K562 (cell line): ENCODE results near the gene SLC38A8. TPM values are rescaled to one million over a fixed set of nuclear protein-coding genes. Genes with fewer than 3 reads are reported as not detected.

ENCODE experiments used
- ATAC-seq: fragments of 200-7000 bp; cut with Tn5 transposase; 3 replicates; pipeline ENCODE4 v1.9.1; 2020; ENCODE audit warnings: moderate library complexity
- BruUV-seq: library from RNA; stranded (reverse); fragments of 400-500 nt; replicated peaks from 2 replicates; lab custom pipeline; 2021; lab: Mats Ljungman, UMichigan
- CTCF ChIA-PET: fragments of 300-600 bp; formaldehyde crosslinking; extraction: SDS; loops from one replicate; lab custom pipeline; 2021; ENCODE audit warnings: low intra/inter-chr PET ratio; lab: Yijun Ruan, JAX
- POLR2A ChIA-PET: fragments of 300-600, 350-650 bp; sonication (Branson Sonifier 250); formaldehyde crosslinking; extraction: SDS; loops from one replicate; lab custom pipeline; 2021; ENCODE audit warnings: antibody characterized with exemption, inconsistent platforms; lab: Yijun Ruan, JAX
- DNase-seq, 4 experiments: peaks; one replicate each; pipeline versions ENCODE4 v3.0.0 to v3.0.0-alpha.2; 2011 to 2018; ENCODE audit warnings: low spot score in 3 of 4, mixed read lengths in 3 of 4; ENCODE audit errors: extremely low read depth in 1 of 4
- FAIRE-seq: peaks from 2 replicates; lab custom pipeline; 2011; peaks lifted over from hg19 to GRCh38; lab: Jason Lieb, UNC
- H2AFZ ChIP-seq: 2 replicates; pipeline ENCODE4 v1.6.0; 2011; ENCODE audit warnings: low read depth, low read length, control low read depth, inconsistent platforms
- H3K27ac ChIP-seq: fragments of 200-600 bp; 3 replicates; pipeline ENCODE4 v1.8.0; 2011; ENCODE audit warnings: low read depth, mild to moderate bottlenecking, control low read depth, inconsistent platforms, low read length, moderate library complexity, mixed read lengths; ENCODE audit errors: extremely low read depth
- H3K27me3 ChIP-seq, 2 experiments: fragments of 300-600 bp in 1 of 2; 2 replicates in 1 of 2; 3 replicates in 1 of 2; pipeline versions ENCODE4 v1.6.0 to v1.8.0; 2011; ENCODE audit warnings: inconsistent platforms in 2 of 2, low read length in 2 of 2, mild to moderate bottlenecking in 1 of 2, mixed read lengths in 1 of 2, moderate library complexity in 1 of 2; ENCODE audit not compliant: control insufficient read depth in 2 of 2, insufficient read depth in 2 of 2
- H3K36me3 ChIP-seq: fragments of 300-600 bp; 3 replicates; pipeline ENCODE4 v1.8.0; 2011; ENCODE audit warnings: mild to moderate bottlenecking, low read length, inconsistent platforms; ENCODE audit not compliant: control insufficient read depth, insufficient read depth
- H3K4me1 ChIP-seq, 2 experiments: fragments of 200-600 bp in 1 of 2; replicated peaks in 1 of 2; 2 replicates in 1 of 2; 3 replicates in 1 of 2; pipeline versions ENCODE4 v1.5.1 to v1.8.0; 2011; ENCODE audit warnings: inconsistent platforms in 2 of 2, low read length in 2 of 2, mild to moderate bottlenecking in 1 of 2, mixed read lengths in 1 of 2, moderate library complexity in 1 of 2; ENCODE audit not compliant: control insufficient read depth in 2 of 2, insufficient read depth in 2 of 2
- H3K4me2 ChIP-seq: 2 replicates; pipeline ENCODE4 v1.6.1; 2011; ENCODE audit warnings: low read length, control low read depth, inconsistent platforms, mixed read lengths; ENCODE audit not compliant: insufficient read depth
- H3K4me3 ChIP-seq: fragments of 200-600 bp; sonication (generic), shearing (Covaris generic); 2 replicates; pipeline ENCODE4 v1.5.1; 2016; ENCODE audit warnings: control low read depth, inconsistent platforms
- H3K79me2 ChIP-seq: fragments of 200-600 bp; 3 replicates; pipeline ENCODE4 v1.8.0; 2011; ENCODE audit warnings: low read length, inconsistent platforms; ENCODE audit not compliant: control insufficient read depth, insufficient read depth
- H3K9ac ChIP-seq, 2 experiments: 2 replicates each; pipeline versions ENCODE4 v1.6.0 to v1.6.1; 2011; ENCODE audit warnings: low read depth in 2 of 2, low read length in 2 of 2, control low read depth in 1 of 2, inconsistent platforms in 1 of 2, mild to moderate bottlenecking in 1 of 2, mixed read lengths in 1 of 2; ENCODE audit not compliant: insufficient read depth in 1 of 2
- H3K9me1 ChIP-seq: one replicate; pipeline ENCODE4 v1.6.0; 2011; ENCODE audit warnings: inconsistent platforms, mild to moderate bottlenecking, low read length, moderate library complexity; ENCODE audit not compliant: control insufficient read depth, insufficient read depth
- H3K9me3 ChIP-seq: replicated peaks from 2 replicates; pipeline ENCODE4 v1.5.1; 2011; ENCODE audit warnings: low read depth, low read length, inconsistent platforms; ENCODE audit not compliant: control insufficient read depth, insufficient read depth
- H4K20me1 ChIP-seq: replicated peaks from 2 replicates; pipeline ENCODE4 v1.6.1; 2011; ENCODE audit warnings: low read length, inconsistent platforms, mixed read lengths; ENCODE audit not compliant: control insufficient read depth, insufficient read depth
- BACH1 ChIP-seq: fragments of 200-800 bp; sonication (Bioruptor generic); IDR thresholded peaks from 2 replicates; pipeline ENCODE4 v1.6.1; 2016; ENCODE audit warnings: missing genetic modification characterization, missing compliant biosample characterization
- CBFB ChIP-seq: sonication (generic); formaldehyde crosslinking; IDR thresholded peaks from 2 replicates; pipeline ENCODE4 v1.4.0; 2020; ENCODE audit warnings: mild to moderate bottlenecking, missing genetic modification reagents
- DMBX1 ChIP-seq: fragments of 250-450 bp; sonication (Bioruptor Pico); IDR thresholded peaks from 2 replicates; pipeline ENCODE4 v1.8.0; 2022; ENCODE audit warnings: inconsistent platforms, mild to moderate bottlenecking, moderate library complexity, borderline replicate concordance
- SOX6 ChIP-seq: fragments of 450-650 bp; IDR thresholded peaks from 2 replicates; pipeline ENCODE4 v1.6.1; 2014; ENCODE audit warnings: mild to moderate bottlenecking
- TARDBP ChIP-seq: fragments of 450-650 bp; IDR thresholded peaks from 2 replicates; pipeline ENCODE4 v1.6.1; 2016
- ZKSCAN1 ChIP-seq: fragments of 150-350 bp; IDR thresholded peaks from 2 replicates; pipeline ENCODE4 v1.6.1; 2016; ENCODE audit warnings: low read depth, low read length
- WGBS: fragments of 100-300 bp; shearing (Covaris generic); methylation state at CpG from one replicate; pipeline ENCODE4 v1.1.6; 2016; ENCODE audit warnings: low coverage, mixed read lengths; ENCODE audit not compliant: insufficient coverage; ENCODE audit errors: missing lambda C conversion rate; 5-methylcytosine and 5-hydroxymethylcytosine counted together
- in situ Hi-C: fragments of 300-500 bp; cut with MboI; formaldehyde crosslinking; loops from 4 replicates; pipeline ENCODE4 v1.15.0; 2018; ENCODE audit warnings: inconsistent platforms, mixed read lengths
- intact Hi-C: fragments of 100-400 bp; cut with micrococcal nuclease; formaldehyde crosslinking; loops from 2 replicates; pipeline ENCODE4 v1.14.2; 2022
- polyA plus RNA-seq, 8 experiments: library from polyadenylated mRNA; depleted of rRNA in 4 of 8; stranded (reverse) in 5 of 8; unstranded in 3 of 8; fragments of >200 nt; fragmentation: Nextera tagmentation in 2 of 8; fragmentation: Illumina TruSeq in 1 of 8; extraction: Ambion mirVana in 2 of 8; extraction: Trizol in 1 of 8; gene quantifications; 2 replicates each; pipeline versions ENCODE4 v1.2.1 to v1.2.3, GENCODE V29; 2011 to 2014; ENCODE audit warnings: inconsistent platforms in 1 of 8, missing spikeins in 1 of 8
- total RNA-seq, 7 experiments: library from RNA; depleted of rRNA in 6 of 7; stranded (reverse); fragments of >200 nt in 6 of 7; fragmentation: Illumina TruSeq in 2 of 7; extraction: Trizol in 2 of 7; gene quantifications; 2 replicates each; pipeline versions ENCODE4 v1.2.1 to v1.2.3, GENCODE V29; 2011 to 2021; ENCODE audit warnings: low replicate concordance in 1 of 7

Gene SLC38A8
- total and polyA plus RNA-seq, 9 of the 15 experiments (the other 6 are each of a cell fraction or from before 2014, with no cell fraction given) = 0.28 TPM; not detected in 8

- BruUV-seq = no TSS peak
- H3K9me1 ChIP-seq = no peaks in the 10 kb centered on the region
- ChIA-PET POLR2A (interaction anchor here (0.6 to 1.0 kb wide), 3 partner anchors 67 to 510 kb away, joined by 3 read pairs; no protein-coding TSS in a partner anchor), CTCF (interaction anchor here (0.5 kb wide), 1 partner anchor 826 kb away, joined by 3 read pairs; no protein-coding TSS in a partner anchor)
- TF ChIP-seq ZKSCAN1 (peak; percentile 95), TARDBP (no peak)
- in situ Hi-C loops = loop anchor here (10.0 kb wide), 1 partner anchor 71 kb away; the partner anchor contains the start of gene SLC38A8
- peak; percentile 46 for FAIRE-seq
- intact Hi-C loops = no loop called here
- 0 out of 2 replicates have a peak, but pooled peaks cover 1% of the 10 kb centered on the region for H3K9me3 ChIP-seq
- H3K36me3 ChIP-seq = no peaks in the 10 kb centered on the region
- no peak for DNase-seq
- WGBS = 3% methylated on average over 22 of the region's 22 CpGs
- peaks cover 0 to 17% of the 10 kb centered on the region in 2 experiments; a peak in 1 of 5 replicates for H3K4me1 ChIP-seq
- no peak overlapping the region for H3K4me2 ChIP-seq
- H3K79me2 ChIP-seq = no peaks in the 10 kb centered on the region
- peaks cover 28 to 82% of the 10 kb centered on the region in 2 experiments; a peak in 4 of 5 replicates for H3K27me3 ChIP-seq
- no peak overlapping the region for H3K27ac ChIP-seq
- H3K4me3 ChIP-seq = no peak overlapping the region
- H2AFZ ChIP-seq = no peak overlapping the region
- peak; percentile 24 for ATAC-seq
- H4K20me1 ChIP-seq = 0 out of 2 replicates have a peak, but pooled peaks cover 21% of the 10 kb centered on the region
- no peak overlapping the region; a peak in 2 of 4 replicates for H3K9ac ChIP-seq
Observed at GRCh38 chr16:83973581-83974385, 68.8 kb downstream of the SLC38A8 start.

- no peak overlapping the region for H3K4me2 ChIP-seq
- ATAC-seq = no peak
- H3K36me3 ChIP-seq = no peaks in the 10 kb centered on the region
- POLR2A ChIA-PET = interaction anchor here (0.6 to 1.0 kb wide), 2 partner anchors 68 to 72 kb away, joined by 3 to 4 read pairs; no protein-coding TSS in a partner anchor
- DNase-seq = no peak
- peaks cover 0 to 20% of the 10 kb centered on the region in 2 experiments; a peak in 1 of 5 replicates for H3K4me1 ChIP-seq
- H3K27me3 ChIP-seq = peaks cover 28 to 79% of the 10 kb centered on the region in 2 experiments; a peak in 4 of 5 replicates
- no peaks in the 10 kb centered on the region for H3K9me1 ChIP-seq
- H3K9ac ChIP-seq = no peak overlapping the region
- no peak overlapping the region for H3K4me3 ChIP-seq
- H4K20me1 ChIP-seq = 0 out of 2 replicates have a peak, but pooled peaks cover 21% of the 10 kb centered on the region
- no TSS peak for BruUV-seq
- no peak overlapping the region for H3K27ac ChIP-seq
- intact Hi-C loops (no loop called here), in situ Hi-C loops (loop anchor here (10.0 kb wide), 1 partner anchor 72 kb away; the partner anchor contains the start of gene SLC38A8)
- no peak for FAIRE-seq
- no peaks in the 10 kb centered on the region for H3K9me3 ChIP-seq
- no peaks in the 10 kb centered on the region for H3K79me2 ChIP-seq
- WGBS = 11% methylated on average over 10 of the region's 10 CpGs
- no peak overlapping the region for H2AFZ ChIP-seq
- CTCF ChIA-PET = no interaction called here
- TF ChIP-seq DMBX1 (CRISPR knock-in tag) (no peak), CBFB (no peak), BACH1 (no peak), SOX6 (no peak)
Observed at GRCh38 chr16:83973077-83973476, 69.5 kb downstream of the SLC38A8 start.
